Panc1 (cell line): ENCODE data around the gene RIC8B.

ENCODE experiments used
- POLR2AphosphoS5 ChIP-seq: IDR thresholded peaks from 2 replicates; pipeline ENCODE4 v1.6.1; 2012; ENCODE audit warnings: mild to moderate bottlenecking, low read depth, low read length, moderate library complexity
- SIN3A ChIP-seq: IDR thresholded peaks from 2 replicates; pipeline ENCODE4 v1.6.1; 2012; ENCODE audit warnings: low read depth, mild to moderate bottlenecking, low read length, moderate library complexity, borderline replicate concordance; ENCODE audit not compliant: insufficient read depth
- TCF7L2 ChIP-seq: IDR thresholded peaks from 2 replicates; pipeline ENCODE4 v1.6.1; 2011; ENCODE audit warnings: mild to moderate bottlenecking, low read depth, low read length, inconsistent platforms
- TF ChIP-seq, protein P1 (sequence below): fragments of 450-650 bp; IDR thresholded peaks from 2 replicates; pipeline ENCODE4 v1.5.1; 2017; ENCODE audit warnings: mild to moderate bottlenecking
- TF ChIP-seq, protein P2 (sequence below), 2 experiments: IDR thresholded peaks; 2 replicates each; pipeline ENCODE4 v1.6.1; 2011 to 2012; ENCODE audit warnings: low read depth in 2 of 2, control low read depth in 1 of 2, low read length in 1 of 2, mild to moderate bottlenecking in 1 of 2, moderate library complexity in 1 of 2; ENCODE audit not compliant: insufficient read depth in 1 of 2

DNA sequence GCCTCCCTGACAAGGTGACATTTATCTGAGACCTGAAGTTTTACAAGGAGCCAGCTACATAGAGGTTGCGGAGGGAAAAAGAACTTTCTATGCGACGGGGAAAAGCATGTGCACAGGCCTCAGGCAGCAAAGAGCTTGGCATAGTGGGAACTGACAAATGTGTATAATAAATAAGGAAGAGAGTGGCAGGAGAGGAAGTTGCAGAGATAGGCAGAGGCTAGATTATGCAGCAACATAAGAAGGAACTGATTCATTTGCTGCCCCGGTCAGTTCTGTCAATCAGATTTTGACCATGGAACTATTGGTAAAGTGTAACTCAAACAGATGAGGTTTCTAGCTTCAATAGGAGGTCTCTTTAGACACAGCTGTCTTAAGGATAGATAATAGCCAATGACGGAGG, 33.7 kb upstream of the RIC8B start:
- TF ChIP-seq, protein P1, sequence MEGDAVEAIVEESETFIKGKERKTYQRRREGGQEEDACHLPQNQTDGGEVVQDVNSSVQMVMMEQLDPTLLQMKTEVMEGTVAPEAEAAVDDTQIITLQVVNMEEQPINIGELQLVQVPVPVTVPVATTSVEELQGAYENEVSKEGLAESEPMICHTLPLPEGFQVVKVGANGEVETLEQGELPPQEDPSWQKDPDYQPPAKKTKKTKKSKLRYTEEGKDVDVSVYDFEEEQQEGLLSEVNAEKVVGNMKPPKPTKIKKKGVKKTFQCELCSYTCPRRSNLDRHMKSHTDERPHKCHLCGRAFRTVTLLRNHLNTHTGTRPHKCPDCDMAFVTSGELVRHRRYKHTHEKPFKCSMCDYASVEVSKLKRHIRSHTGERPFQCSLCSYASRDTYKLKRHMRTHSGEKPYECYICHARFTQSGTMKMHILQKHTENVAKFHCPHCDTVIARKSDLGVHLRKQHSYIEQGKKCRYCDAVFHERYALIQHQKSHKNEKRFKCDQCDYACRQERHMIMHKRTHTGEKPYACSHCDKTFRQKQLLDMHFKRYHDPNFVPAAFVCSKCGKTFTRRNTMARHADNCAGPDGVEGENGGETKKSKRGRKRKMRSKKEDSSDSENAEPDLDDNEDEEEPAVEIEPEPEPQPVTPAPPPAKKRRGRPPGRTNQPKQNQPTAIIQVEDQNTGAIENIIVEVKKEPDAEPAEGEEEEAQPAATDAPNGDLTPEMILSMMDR: no peak
- TF ChIP-seq SIN3A (no peak), POLR2AphosphoS5 (no peak), TCF7L2 (no peak)
- TF ChIP-seq, protein P2, sequence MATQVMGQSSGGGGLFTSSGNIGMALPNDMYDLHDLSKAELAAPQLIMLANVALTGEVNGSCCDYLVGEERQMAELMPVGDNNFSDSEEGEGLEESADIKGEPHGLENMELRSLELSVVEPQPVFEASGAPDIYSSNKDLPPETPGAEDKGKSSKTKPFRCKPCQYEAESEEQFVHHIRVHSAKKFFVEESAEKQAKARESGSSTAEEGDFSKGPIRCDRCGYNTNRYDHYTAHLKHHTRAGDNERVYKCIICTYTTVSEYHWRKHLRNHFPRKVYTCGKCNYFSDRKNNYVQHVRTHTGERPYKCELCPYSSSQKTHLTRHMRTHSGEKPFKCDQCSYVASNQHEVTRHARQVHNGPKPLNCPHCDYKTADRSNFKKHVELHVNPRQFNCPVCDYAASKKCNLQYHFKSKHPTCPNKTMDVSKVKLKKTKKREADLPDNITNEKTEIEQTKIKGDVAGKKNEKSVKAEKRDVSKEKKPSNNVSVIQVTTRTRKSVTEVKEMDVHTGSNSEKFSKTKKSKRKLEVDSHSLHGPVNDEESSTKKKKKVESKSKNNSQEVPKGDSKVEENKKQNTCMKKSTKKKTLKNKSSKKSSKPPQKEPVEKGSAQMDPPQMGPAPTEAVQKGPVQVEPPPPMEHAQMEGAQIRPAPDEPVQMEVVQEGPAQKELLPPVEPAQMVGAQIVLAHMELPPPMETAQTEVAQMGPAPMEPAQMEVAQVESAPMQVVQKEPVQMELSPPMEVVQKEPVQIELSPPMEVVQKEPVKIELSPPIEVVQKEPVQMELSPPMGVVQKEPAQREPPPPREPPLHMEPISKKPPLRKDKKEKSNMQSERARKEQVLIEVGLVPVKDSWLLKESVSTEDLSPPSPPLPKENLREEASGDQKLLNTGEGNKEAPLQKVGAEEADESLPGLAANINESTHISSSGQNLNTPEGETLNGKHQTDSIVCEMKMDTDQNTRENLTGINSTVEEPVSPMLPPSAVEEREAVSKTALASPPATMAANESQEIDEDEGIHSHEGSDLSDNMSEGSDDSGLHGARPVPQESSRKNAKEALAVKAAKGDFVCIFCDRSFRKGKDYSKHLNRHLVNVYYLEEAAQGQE (IDR thresholded peaks at IDR 0.05; ENCODE audit: insufficient read depth in 1 of 2, low read depth in 2 of 2, low read length in 1 of 2): no peak
